Measurements from ENCODE around the gene CST3.

The CST3 gene

DNA sequence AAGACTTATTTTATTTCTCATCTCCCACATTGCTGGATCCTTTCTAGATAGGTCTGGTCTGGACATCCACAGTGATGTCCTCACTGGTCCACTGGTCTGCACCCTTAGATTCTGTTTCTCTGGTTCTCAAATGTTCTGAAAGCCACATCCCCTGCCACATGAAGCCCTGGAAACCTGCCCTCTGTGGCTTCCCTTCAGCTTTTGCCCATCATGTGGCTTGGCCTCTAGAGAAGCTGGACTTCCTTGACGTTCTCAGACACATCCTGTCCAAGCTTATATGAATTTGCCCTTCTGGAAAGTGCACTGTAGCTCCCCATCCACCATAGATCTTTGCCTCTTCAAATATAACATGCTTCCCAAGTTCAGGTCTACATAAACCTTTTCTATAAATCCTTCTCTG, 32.6 kb upstream of the CST3 start:
- Histone ChIP-seq H4K5ac (ENCODE audit: low read length) (no peak overlapping the region), H3K56ac (ENCODE audit: low read length) (no peak overlapping the region), H2BK15ac (replicated peaks; ENCODE audit: low read depth) (no peak overlapping the region), H2AK5ac (ENCODE audit: low read length) (no peak overlapping the region), H3K27ac (ENCODE audit: low read depth, low read length) (no peak overlapping the region), H4K8ac (ENCODE audit: low read depth, low read length) (no peak overlapping the region), H3K79me1 (ENCODE audit: low read length) (no peaks in the 10 kb centered on the region), H3K23ac (ENCODE audit: low read length) (no peak overlapping the region), H2BK5ac (ENCODE audit: low read length) (no peak overlapping the region), H3K18ac (ENCODE audit: low read length) (no peak overlapping the region), H3K4me1 (ENCODE audit: control insufficient read depth, low read depth, low read length) (no peaks in the 10 kb centered on the region), H2BK120ac (ENCODE audit: low read depth, low read length) (no peak overlapping the region), H3K9ac (ENCODE audit: low read length) (no peak overlapping the region), H3K27me3 (ENCODE audit: insufficient read depth, low read length, poor library complexity) (no peaks in the 10 kb centered on the region), H3K4me2 (ENCODE audit: low read length) (no peak overlapping the region), H3K79me2 (ENCODE audit: control insufficient read depth, insufficient read depth, low read length) (no peaks in the 10 kb centered on the region), H3K4me3 (ENCODE audit: low read length) (no peak overlapping the region), H3K4ac (ENCODE audit: low read depth, low read length) (no peak overlapping the region), H3K36me3 (ENCODE audit: control insufficient read depth, insufficient read depth, low read length) (no peaks in the 10 kb centered on the region)
- no peak for DNase-seq
- no CpG with 5 or more reads among the region's 1 CpG for WGBS (ENCODE audit: extremely low coverage, insufficient coverage, low lambda C conversion rate)

DNA sequence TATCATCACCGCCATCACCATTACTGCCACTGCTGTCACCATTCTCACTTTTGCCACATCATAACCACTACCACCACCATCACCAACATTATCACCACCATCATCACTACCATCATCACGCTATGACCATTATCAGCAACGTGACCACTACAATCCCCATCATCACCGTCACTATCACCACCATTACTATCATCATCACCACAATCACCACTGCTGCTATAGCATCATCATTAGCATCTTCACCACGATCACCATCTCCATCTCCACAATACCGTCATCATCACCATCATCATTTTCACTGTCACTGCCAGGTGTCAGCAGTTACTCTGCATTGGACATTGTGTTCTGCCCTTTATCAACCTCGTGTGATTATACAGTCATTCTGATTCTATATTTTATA, 32.1 kb upstream of the CST3 start:
- no peak overlapping the region for H2BK120ac ChIP-seq (ENCODE audit: low read depth, low read length)
- no peak for DNase-seq
- H3K36me3 ChIP-seq (ENCODE audit: control insufficient read depth, insufficient read depth, low read length) = no peaks in the 10 kb centered on the region
- WGBS (ENCODE audit: extremely low coverage, insufficient coverage, low lambda C conversion rate) = no CpG with 5 or more reads among the region's 7 CpGs
- H2BK15ac ChIP-seq (replicated peaks; ENCODE audit: low read depth) = no peak overlapping the region
- no peak overlapping the region for H2AK5ac ChIP-seq (ENCODE audit: low read length)
- no peaks in the 10 kb centered on the region for H3K4me1 ChIP-seq (ENCODE audit: control insufficient read depth, low read depth, low read length)
- H3K23ac ChIP-seq (ENCODE audit: low read length) = no peak overlapping the region
- H3K56ac ChIP-seq (ENCODE audit: low read length) = no peak overlapping the region
- H3K9ac ChIP-seq (ENCODE audit: low read length) = no peak overlapping the region
- H4K8ac ChIP-seq (ENCODE audit: low read depth, low read length) = no peak overlapping the region
- H3K4me3 ChIP-seq (ENCODE audit: low read length) = no peak overlapping the region
- H3K18ac ChIP-seq (ENCODE audit: low read length) = no peak overlapping the region
- no peaks in the 10 kb centered on the region for H3K79me2 ChIP-seq (ENCODE audit: control insufficient read depth, insufficient read depth, low read length)
- H3K27ac ChIP-seq (ENCODE audit: low read depth, low read length) = no peak overlapping the region
- no peak overlapping the region for H4K5ac ChIP-seq (ENCODE audit: low read length)
- H3K4ac ChIP-seq (ENCODE audit: low read depth, low read length) = no peak overlapping the region
- H3K27me3 ChIP-seq (ENCODE audit: insufficient read depth, low read length, poor library complexity) = no peaks in the 10 kb centered on the region
- no peak overlapping the region for H2BK5ac ChIP-seq (ENCODE audit: low read length)
- H3K79me1 ChIP-seq (ENCODE audit: low read length) = no peaks in the 10 kb centered on the region
- H3K4me2 ChIP-seq (ENCODE audit: low read length) = no peak overlapping the region

DNA sequence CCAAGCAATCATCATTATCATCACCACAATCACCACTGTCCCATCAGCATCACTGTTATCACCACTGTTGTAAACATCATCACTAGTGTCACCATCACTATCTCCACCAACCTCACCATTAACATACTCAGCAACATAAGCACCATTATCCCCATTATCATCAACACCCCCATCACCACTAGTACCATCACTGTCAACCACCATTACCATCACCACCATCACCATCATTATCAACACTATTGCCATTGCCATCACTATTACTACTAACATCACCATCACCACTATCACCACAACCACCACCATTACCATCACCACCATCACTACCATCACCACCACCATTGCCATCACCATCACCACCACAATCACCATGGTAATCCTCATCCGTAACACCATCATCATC, 31.6 kb upstream of the CST3 start:
- H3K4me1 ChIP-seq (ENCODE audit: control insufficient read depth, low read depth, low read length) = no peaks in the 10 kb centered on the region
- no peaks in the 10 kb centered on the region for H3K27me3 ChIP-seq (ENCODE audit: insufficient read depth, low read length, poor library complexity)
- no CpG with 5 or more reads among the region's 1 CpG for WGBS (ENCODE audit: extremely low coverage, insufficient coverage, low lambda C conversion rate)
- H3K36me3 ChIP-seq (ENCODE audit: control insufficient read depth, insufficient read depth, low read length) = no peaks in the 10 kb centered on the region
- no peak overlapping the region for H4K8ac ChIP-seq (ENCODE audit: low read depth, low read length)
- no peak overlapping the region for H3K18ac ChIP-seq (ENCODE audit: low read length)
- H3K9ac ChIP-seq (ENCODE audit: low read length) = no peak overlapping the region
- no peak overlapping the region for H2BK5ac ChIP-seq (ENCODE audit: low read length)
- no peak overlapping the region for H4K5ac ChIP-seq (ENCODE audit: low read length)
- H3K4me2 ChIP-seq (ENCODE audit: low read length) = no peak overlapping the region
- no peak overlapping the region for H3K23ac ChIP-seq (ENCODE audit: low read length)
- H3K56ac ChIP-seq (ENCODE audit: low read length) = no peak overlapping the region
- H2BK15ac ChIP-seq (replicated peaks; ENCODE audit: low read depth) = no peak overlapping the region
- H3K27ac ChIP-seq (ENCODE audit: low read depth, low read length) = no peak overlapping the region
- H3K4me3 ChIP-seq (ENCODE audit: low read length) = no peak overlapping the region
- H2BK120ac ChIP-seq (ENCODE audit: low read depth, low read length) = no peak overlapping the region
- no peak for DNase-seq
- H2AK5ac ChIP-seq (ENCODE audit: low read length) = no peak overlapping the region
- no peaks in the 10 kb centered on the region for H3K79me1 ChIP-seq (ENCODE audit: low read length)
- H3K4ac ChIP-seq (ENCODE audit: low read depth, low read length) = no peak overlapping the region
- H3K79me2 ChIP-seq (ENCODE audit: control insufficient read depth, insufficient read depth, low read length) = no peaks in the 10 kb centered on the region

DNA sequence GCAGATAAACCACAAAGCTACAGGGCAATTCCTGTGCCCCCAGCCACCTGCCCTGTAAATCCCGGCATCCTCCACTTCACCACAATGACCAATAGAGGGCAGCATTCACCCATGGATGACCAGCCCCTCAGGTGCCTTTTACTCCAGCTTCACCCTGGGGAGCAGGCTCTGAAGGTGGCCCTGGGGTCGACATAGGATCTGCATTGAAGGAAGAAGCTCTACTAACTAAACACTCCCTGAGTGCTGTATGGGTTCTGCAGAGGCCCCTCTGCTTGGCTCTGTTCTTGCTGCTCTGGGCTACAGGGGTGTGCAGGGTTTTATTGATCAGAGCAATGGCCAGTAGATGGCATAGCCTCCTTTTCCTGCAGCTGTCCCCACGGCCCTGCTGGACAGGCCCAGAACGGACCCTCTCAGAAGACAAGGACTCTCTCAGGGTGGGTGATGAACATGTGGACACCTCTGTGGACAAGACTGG, 30.8 kb upstream of the CST3 start:
- H3K18ac ChIP-seq (ENCODE audit: low read length) = no peak overlapping the region
- no peak overlapping the region for H3K23ac ChIP-seq (ENCODE audit: low read length)
- no peak overlapping the region for H4K5ac ChIP-seq (ENCODE audit: low read length)
- H3K27me3 ChIP-seq (ENCODE audit: insufficient read depth, low read length, poor library complexity) = no peaks in the 10 kb centered on the region
- H3K36me3 ChIP-seq (ENCODE audit: control insufficient read depth, insufficient read depth, low read length) = no peaks in the 10 kb centered on the region
- H3K4me1 ChIP-seq (ENCODE audit: control insufficient read depth, low read depth, low read length) = no peaks in the 10 kb centered on the region
- H2BK15ac ChIP-seq (replicated peaks; ENCODE audit: low read depth) = no peak overlapping the region
- H3K9ac ChIP-seq (ENCODE audit: low read length) = no peak overlapping the region
- no peak overlapping the region for H3K56ac ChIP-seq (ENCODE audit: low read length)
- no peaks in the 10 kb centered on the region for H3K79me1 ChIP-seq (ENCODE audit: low read length)
- no peak overlapping the region for H3K4me3 ChIP-seq (ENCODE audit: low read length)
- no peak overlapping the region for H2BK5ac ChIP-seq (ENCODE audit: low read length)
- peak; percentile 79 for DNase-seq
- no peak overlapping the region for H3K4ac ChIP-seq (ENCODE audit: low read depth, low read length)
- no peaks in the 10 kb centered on the region for H3K79me2 ChIP-seq (ENCODE audit: control insufficient read depth, insufficient read depth, low read length)
- H3K4me2 ChIP-seq (ENCODE audit: low read length) = no peak overlapping the region
- H3K27ac ChIP-seq (ENCODE audit: low read depth, low read length) = no peak overlapping the region
- no CpG with 5 or more reads among the region's 4 CpGs for WGBS (ENCODE audit: extremely low coverage, insufficient coverage, low lambda C conversion rate)
- H2AK5ac ChIP-seq (ENCODE audit: low read length) = no peak overlapping the region
- no peak overlapping the region for H2BK120ac ChIP-seq (ENCODE audit: low read depth, low read length)
- no peak overlapping the region for H4K8ac ChIP-seq (ENCODE audit: low read depth, low read length)

DNA sequence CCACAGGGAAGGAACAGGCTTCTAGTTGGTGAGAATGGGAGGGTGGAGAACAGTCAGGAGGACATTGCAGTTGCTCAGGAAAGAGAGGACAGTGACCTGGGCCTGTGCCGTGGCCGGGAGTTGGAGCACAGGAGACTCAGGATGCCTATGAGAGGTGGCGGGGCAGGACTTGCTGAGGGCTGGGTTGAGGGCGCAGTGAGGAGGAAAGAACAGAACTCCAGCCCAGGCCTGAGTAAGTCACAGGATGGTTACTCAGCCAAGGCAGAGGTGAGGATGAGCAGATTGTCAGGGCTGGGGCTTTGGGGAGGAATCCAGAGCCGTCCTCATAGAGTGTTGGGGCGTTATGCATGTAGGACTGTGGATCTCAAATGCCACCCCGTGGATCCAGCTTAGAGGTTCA, 29.9 kb upstream of the CST3 start:
- Histone ChIP-seq H3K4me1 (ENCODE audit: control insufficient read depth, low read depth, low read length) (no peaks in the 10 kb centered on the region), H3K9ac (ENCODE audit: low read length) (no peak overlapping the region), H3K27me3 (ENCODE audit: insufficient read depth, low read length, poor library complexity) (no peaks in the 10 kb centered on the region), H4K5ac (ENCODE audit: low read length) (no peak overlapping the region), H3K36me3 (ENCODE audit: control insufficient read depth, insufficient read depth, low read length) (no peaks in the 10 kb centered on the region), H4K8ac (ENCODE audit: low read depth, low read length) (no peak overlapping the region), H3K27ac (ENCODE audit: low read depth, low read length) (no peak overlapping the region), H2BK15ac (replicated peaks; ENCODE audit: low read depth) (no peak overlapping the region), H2AK5ac (ENCODE audit: low read length) (no peak overlapping the region), H3K18ac (ENCODE audit: low read length) (no peak overlapping the region), H3K79me2 (ENCODE audit: control insufficient read depth, insufficient read depth, low read length) (no peaks in the 10 kb centered on the region), H3K23ac (ENCODE audit: low read length) (no peak overlapping the region), H3K4me2 (ENCODE audit: low read length) (no peak overlapping the region), H3K79me1 (ENCODE audit: low read length) (no peaks in the 10 kb centered on the region), H3K56ac (ENCODE audit: low read length) (no peak overlapping the region), H3K4ac (ENCODE audit: low read depth, low read length) (no peak overlapping the region), H3K4me3 (ENCODE audit: low read length) (no peak overlapping the region), H2BK120ac (ENCODE audit: low read depth, low read length) (no peak overlapping the region), H2BK5ac (ENCODE audit: low read length) (no peak overlapping the region)
- DNase-seq = no peak
- no CpG with 5 or more reads among the region's 7 CpGs for WGBS (ENCODE audit: extremely low coverage, insufficient coverage, low lambda C conversion rate)

DNA sequence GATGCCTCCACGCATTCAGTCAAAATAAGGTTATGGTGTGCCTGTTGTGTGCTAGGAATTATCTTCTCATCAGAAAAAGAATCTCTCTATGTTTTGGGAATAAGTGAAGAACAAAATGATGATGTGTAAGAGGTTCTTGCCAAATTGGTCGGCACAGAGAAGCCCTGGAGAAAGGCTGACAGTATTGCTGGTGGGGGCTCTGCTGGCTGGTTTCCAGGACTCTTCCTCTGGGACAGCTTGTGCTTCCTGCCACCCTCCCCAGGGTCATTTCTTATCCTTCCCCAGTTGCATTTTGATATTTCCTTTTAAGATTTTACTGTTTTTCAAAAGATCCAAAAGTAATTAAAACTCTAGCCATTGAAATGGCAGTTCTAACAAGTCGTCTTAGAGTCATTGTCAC, 28.9 kb upstream of the CST3 start:
- no peaks in the 10 kb centered on the region for H3K4me1 ChIP-seq (ENCODE audit: control insufficient read depth, low read depth, low read length)
- H3K27ac ChIP-seq (ENCODE audit: low read depth, low read length) = no peak overlapping the region
- no peaks in the 10 kb centered on the region for H3K36me3 ChIP-seq (ENCODE audit: control insufficient read depth, insufficient read depth, low read length)
- no peak overlapping the region for H3K23ac ChIP-seq (ENCODE audit: low read length)
- H2BK5ac ChIP-seq (ENCODE audit: low read length) = no peak overlapping the region
- H3K4me3 ChIP-seq (ENCODE audit: low read length) = no peak overlapping the region
- no peaks in the 10 kb centered on the region for H3K79me2 ChIP-seq (ENCODE audit: control insufficient read depth, insufficient read depth, low read length)
- no peaks in the 10 kb centered on the region for H3K27me3 ChIP-seq (ENCODE audit: insufficient read depth, low read length, poor library complexity)
- no peak overlapping the region for H2BK15ac ChIP-seq (replicated peaks; ENCODE audit: low read depth)
- H3K4ac ChIP-seq (ENCODE audit: low read depth, low read length) = no peak overlapping the region
- H3K79me1 ChIP-seq (ENCODE audit: low read length) = no peaks in the 10 kb centered on the region
- WGBS (ENCODE audit: extremely low coverage, insufficient coverage, low lambda C conversion rate) = no CpG with 5 or more reads among the region's 3 CpGs
- no peak overlapping the region for H3K9ac ChIP-seq (ENCODE audit: low read length)
- no peak overlapping the region for H3K18ac ChIP-seq (ENCODE audit: low read length)
- DNase-seq = no peak
- H4K8ac ChIP-seq (ENCODE audit: low read depth, low read length) = no peak overlapping the region
- no peak overlapping the region for H3K56ac ChIP-seq (ENCODE audit: low read length)
- H4K5ac ChIP-seq (ENCODE audit: low read length) = no peak overlapping the region
- H3K4me2 ChIP-seq (ENCODE audit: low read length) = no peak overlapping the region
- H2AK5ac ChIP-seq (ENCODE audit: low read length) = no peak overlapping the region
- H2BK120ac ChIP-seq (ENCODE audit: low read depth, low read length) = no peak overlapping the region

All from mesendoderm (in vitro differentiated cells).